ENCODE results near the gene STK32C.
"Not testable (repeated sequence)": the region's sequence is repeated elsewhere in the genome, so short reads cannot be mapped to it uniquely, and the experiment has no call there.

Gene STK32C

GRCh38 chr10:132167041-132167674, 140.6 kb downstream of the STK32C start:
- no peak for DNase-seq (ENCODE audit: low read depth)

- no peak for DNase-seq (ENCODE audit: low read depth)
Observed at GRCh38 chr10:132166216-132166950, 141.4 kb downstream of the STK32C start.

GRCh38 chr10:132165416-132165980, 142.3 kb downstream of the STK32C start:
- DNase-seq (ENCODE audit: low read depth), result no peak

- DNase-seq (ENCODE audit: low read depth), result no peak
Observed at GRCh38 chr10:132164761-132165278, 142.9 kb downstream of the STK32C start.

- DNase-seq (ENCODE audit: low read depth), result no peak
Observed at GRCh38 chr10:132163826-132164515, 143.8 kb downstream of the STK32C start.

- DNase-seq (ENCODE audit: low read depth), result peak; percentile 30
Observed at GRCh38 chr10:132163278-132163765, 144.4 kb downstream of the STK32C start.

- no peak for DNase-seq (ENCODE audit: low read depth)
Observed at GRCh38 chr10:132162590-132163277, 145.0 kb downstream of the STK32C start.

GRCh38 chr10:132162021-132162531, 145.7 kb downstream of the STK32C start:
- no peak for DNase-seq (ENCODE audit: low read depth)

- not testable (repeated sequence) for DNase-seq (ENCODE audit: low read depth)
Observed at GRCh38 chr10:132160834-132161622, 146.7 kb downstream of the STK32C start.

- not testable (repeated sequence) for DNase-seq (ENCODE audit: low read depth)
Observed at GRCh38 chr10:132160231-132160630, 147.5 kb downstream of the STK32C start.

- DNase-seq (ENCODE audit: low read depth), result not testable (repeated sequence)
Observed at GRCh38 chr10:132159302-132160230, 148.2 kb downstream of the STK32C start.

GRCh38 chr10:132158823-132159222, 148.9 kb downstream of the STK32C start:
- DNase-seq (ENCODE audit: low read depth), result no peak

- no peak for DNase-seq (ENCODE audit: low read depth)
Observed at GRCh38 chr10:132158122-132158741, 149.5 kb downstream of the STK32C start.
